ENCODE results near the gene FAM117B.
"Not testable (repeated sequence)": the region's sequence is repeated elsewhere in the genome, so short reads cannot be mapped to it uniquely, and the experiment has no call there.

Gene FAM117B

DNA sequence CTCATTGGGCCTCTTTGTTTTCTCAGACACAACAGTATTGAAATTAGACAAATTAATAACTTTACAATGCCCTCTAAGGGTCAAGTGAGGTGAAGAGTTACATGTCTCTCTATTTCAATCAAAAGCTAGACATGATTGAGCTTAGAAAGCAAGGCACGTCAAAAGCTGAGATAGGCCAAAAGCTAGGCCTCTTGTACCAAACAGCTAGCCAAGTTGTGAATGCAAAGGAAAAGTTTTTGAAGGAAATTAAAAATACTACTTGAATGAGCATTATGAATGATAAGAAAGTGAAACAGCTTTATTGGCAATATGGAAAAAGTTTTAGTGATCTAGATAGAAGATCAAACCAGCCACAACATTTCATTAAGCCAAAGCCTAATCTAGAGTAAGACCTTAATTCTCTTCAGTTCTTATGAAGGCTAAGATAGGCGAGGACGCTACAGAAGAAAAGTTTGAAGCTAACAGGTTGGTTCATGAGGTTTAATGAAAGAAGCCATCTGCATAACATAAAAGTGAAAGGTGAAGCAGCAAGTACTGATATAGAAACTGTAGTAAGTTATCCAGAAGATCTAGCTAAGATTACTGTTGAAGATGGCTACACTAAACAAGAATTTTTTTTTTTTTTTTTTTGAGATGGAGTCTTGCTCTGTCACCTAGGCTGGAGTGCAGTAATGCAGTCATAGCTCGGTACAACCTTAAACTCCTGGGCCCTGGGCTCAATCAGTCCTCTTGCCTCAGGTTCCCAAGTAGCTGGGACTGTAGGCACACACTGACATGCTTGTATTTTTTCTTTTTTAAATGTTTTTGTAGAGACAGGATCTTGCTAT is 65.5 kb downstream of the FAM117B start:
- in situ Hi-C loops (cut with HindIII; ENCODE audit: low sequenced_read_pairs), result no loop called here

GRCh38 chr2:202703091-202703490 is 68.3 kb downstream of the FAM117B start:
- in situ Hi-C loops (cut with HindIII; ENCODE audit: low sequenced_read_pairs), result no loop called here

DNA sequence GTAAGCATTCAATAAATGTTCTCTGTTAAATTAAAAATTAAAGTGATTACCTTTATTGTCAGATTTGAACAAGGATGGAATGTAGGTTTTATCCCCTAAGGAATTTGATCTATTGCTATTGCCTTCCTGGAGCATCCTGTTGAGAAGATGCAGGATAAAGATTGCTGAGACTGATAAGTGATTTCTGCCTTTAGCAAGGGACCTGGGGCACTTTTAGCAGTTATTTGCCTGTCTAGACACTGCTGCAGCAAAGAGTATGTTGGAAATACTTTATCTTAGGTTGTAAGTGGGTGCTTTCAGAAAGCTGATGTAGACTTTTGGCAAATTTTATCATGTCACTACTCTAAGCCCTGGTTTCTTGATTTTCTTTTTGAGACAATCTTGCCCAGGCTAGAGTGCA is 69.5 kb downstream of the FAM117B start:
- in situ Hi-C loops (cut with HindIII; ENCODE audit: low sequenced_read_pairs), result no loop called here

DNA sequence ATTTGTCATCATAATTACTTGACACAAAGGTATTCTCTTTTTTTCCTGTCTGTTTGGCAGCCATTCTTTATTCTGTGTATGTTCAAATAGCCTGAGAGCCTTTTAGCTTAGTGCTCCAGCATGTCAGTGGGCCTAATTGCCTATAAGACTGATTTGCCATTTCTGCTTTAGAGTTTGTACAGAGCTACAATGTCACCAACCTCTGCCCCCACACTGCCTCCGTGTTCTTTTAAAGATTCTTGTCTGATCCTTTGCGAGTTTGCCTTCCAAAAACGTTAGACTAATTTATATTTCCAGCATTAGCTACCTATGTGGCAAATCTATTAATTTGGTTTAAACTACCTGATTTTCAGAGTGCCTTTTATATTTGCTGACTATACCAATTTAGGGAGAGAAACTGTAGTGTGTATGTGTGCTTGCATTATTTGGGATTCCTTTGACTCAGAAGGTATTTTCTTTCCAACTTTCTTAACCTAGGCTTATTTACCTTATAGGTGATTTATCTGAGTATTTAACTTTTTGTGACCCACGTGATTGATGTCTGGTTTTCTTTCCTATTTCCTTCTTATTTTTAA is 70.8 kb downstream of the FAM117B start:
- in situ Hi-C loops (cut with HindIII; ENCODE audit: low sequenced_read_pairs), result no loop called here

DNA sequence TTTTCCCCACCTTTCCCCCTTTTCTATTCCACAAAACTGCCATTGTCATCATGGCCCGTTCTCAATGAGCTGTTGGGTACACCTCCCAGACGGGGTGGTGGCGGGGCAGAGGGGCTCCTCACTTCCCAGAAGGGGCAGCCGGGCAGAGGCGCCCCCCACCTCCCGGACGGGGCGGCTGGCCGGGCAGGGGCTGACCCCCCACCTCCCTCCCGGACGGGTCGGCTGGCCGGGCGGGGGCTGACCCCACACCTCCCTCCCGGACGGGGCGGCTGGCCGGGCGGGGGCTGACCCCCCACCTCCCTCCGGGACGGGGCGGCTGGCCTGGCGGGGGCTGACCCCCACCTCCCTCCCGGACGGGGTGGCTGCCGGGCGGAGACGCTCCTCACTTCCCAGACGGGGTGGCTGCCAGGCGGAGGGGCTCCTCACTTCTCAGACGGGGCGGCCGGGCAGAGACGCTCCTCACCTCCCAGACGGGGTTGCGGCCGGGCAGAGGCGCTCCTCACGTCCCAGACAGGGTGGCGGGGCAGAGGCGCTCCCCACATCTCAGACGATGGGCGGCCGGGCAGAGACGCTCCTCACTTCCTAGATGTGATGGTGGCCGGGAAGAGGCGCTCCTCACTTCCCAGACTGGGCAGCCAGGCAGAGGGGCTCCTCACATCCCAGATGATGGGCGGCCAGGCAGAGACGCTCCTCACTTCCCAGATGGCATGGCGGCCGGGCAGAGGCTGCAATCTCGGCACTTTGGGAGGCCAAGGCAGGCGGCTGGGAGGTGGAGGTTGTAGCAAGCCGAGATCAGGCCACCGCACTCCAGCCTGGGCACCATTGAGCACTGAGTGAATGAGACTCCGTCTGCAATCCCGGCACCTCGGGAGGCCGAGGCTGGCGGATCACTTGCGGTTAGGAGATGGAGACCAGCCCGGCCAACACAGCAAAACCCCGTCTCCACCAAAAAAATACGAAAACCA is 80.5 kb downstream of the FAM117B start:
- in situ Hi-C loops (cut with HindIII; ENCODE audit: low sequenced_read_pairs), result not testable (repeated sequence)

GRCh38 chr2:202716114-202716718 is 81.4 kb downstream of the FAM117B start:
- in situ Hi-C loops (cut with HindIII; ENCODE audit: low sequenced_read_pairs), result no loop called here

DNA sequence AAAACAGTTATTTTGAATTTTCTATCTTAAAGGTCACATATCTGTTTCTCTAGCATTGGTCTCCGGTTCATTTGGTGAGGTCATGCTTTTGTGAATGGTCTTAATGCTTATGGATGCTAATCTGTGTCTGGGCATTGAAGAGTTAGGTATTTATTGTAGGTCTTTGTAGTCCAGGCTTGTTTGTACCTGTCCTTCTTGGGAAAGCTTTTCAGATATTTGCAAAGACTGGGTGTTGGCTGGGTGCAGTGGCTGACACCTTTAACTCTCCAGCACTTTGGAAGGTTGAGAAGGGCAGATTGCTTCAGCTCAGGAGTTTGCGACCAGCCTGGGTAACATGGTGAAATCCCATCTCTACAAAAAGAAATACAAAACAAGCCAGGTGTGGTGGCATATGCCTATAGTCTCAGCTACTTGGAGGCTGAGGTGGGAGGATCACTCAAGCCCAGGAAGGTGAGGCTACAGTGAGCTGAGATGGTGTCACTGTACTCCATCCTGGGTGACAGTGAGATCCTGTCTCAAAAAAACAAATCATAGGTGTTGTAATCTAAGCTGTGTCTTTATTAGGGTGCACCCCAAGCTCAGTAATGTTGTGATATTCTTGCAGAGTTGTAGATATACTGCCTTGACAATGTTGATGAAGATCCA is 82.3 kb downstream of the FAM117B start:
- in situ Hi-C loops (cut with HindIII; ENCODE audit: low sequenced_read_pairs), result no loop called here

DNA sequence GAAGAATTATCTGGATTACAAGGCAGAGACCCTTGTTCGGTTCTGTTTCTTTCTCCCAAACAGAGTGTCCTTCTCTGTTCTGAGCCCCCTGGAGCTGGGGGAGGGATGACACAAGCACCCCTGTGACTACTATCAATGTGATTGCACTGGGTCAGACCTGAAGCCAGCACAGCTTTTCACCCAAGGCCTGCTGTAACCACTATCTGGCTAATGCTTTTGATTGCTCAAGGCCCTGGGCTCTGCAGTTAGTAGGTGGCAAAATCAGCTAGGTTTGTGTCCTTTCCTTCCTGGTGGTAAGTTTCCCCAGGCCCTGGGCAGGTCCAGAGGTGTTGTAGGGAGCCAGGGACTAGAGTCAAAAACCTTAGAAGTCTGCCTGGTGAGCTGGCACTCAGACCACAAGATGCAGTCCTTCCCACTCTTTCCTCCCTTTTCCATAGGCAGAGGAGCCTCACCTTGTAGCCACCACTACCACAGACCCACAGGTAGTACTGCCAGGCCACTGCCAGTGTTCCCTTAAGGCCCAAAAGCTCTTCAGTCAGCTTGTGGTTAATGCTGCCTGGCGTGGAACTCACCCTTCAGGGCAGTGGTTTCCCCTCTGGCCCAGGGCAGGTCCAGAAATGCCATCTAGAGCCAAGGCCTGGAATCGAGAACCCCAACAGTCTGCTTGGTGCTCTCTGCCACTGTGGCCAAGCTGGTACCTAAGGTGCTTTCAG is 83.0 kb downstream of the FAM117B start:
- in situ Hi-C loops (cut with HindIII; ENCODE audit: low sequenced_read_pairs), result no loop called here

- in situ Hi-C loops (cut with HindIII; ENCODE audit: low sequenced_read_pairs), result no loop called here
These were observed 83.8 kb downstream of the FAM117B start for GRCh38 chr2:202718614-202719013.

GRCh38 chr2:202720226-202720625 is 85.5 kb downstream of the FAM117B start:
- in situ Hi-C loops (cut with HindIII; ENCODE audit: low sequenced_read_pairs), result no loop called here

DNA sequence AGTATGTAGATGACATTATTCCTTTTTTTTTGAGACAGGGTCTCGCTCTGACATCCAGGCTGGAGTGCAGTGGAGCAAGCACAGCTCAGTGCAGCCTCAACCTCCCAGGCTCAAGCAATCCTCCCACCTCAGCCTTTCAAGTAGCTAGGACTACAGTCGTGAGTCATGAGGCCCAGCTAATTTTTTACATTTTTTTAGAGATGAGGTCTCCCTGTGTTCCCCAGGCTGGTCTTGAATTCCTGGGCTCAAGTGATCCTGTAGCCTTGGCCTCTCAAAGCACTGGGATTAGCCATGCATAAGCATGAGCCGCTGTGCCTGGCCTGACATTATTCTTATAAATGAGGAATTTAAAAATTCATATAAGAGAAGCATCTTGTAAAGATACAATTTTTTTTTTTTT is 86.9 kb downstream of the FAM117B start:
- in situ Hi-C loops (cut with HindIII; ENCODE audit: low sequenced_read_pairs), result no loop called here

DNA sequence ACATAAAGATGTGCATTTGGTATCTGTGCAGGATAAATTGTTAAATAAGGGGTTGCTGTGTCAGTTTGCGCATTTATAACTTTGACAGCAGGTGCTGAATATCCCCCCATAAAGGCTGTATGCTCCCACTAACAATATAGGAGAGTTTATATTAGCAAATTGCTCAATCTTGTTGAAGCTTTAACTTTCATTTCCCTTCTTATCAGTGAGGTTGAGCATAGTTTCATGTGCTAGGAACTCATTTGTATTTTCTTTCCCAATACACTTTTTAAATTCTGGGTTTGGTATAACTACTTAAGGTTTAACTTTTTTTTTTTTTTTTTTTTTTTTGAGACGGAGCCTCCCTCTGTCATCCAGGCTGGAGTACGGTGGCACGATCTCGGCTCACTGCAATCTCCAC is 89.0 kb downstream of the FAM117B start:
- in situ Hi-C loops (cut with HindIII; ENCODE audit: low sequenced_read_pairs), result no loop called here

DNA sequence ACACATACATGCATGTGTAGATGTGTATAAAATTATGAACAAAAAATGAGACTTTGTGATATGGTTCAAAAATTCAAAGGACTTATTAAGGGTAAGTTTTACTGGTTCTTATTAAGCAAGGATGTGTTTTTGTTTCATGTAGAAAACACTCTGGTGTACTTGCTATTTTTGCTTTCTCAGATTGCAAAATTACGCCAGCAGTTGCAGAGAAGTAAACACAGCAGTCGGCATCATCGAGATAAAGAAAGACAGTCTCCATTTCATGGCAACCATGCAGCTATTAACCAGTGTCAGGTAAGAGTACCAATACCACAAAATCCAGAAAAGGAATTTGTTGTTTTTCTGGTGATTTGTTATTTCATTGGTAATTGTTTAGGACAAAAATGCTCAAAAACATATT is 91.3 kb downstream of the FAM117B start:
- in situ Hi-C loops (cut with HindIII; ENCODE audit: low sequenced_read_pairs), result no loop called here

GRCh38 chr2:202736826-202737225 is 102.1 kb downstream of the FAM117B start:
- in situ Hi-C loops (cut with HindIII; ENCODE audit: low sequenced_read_pairs), result no loop called here

DNA sequence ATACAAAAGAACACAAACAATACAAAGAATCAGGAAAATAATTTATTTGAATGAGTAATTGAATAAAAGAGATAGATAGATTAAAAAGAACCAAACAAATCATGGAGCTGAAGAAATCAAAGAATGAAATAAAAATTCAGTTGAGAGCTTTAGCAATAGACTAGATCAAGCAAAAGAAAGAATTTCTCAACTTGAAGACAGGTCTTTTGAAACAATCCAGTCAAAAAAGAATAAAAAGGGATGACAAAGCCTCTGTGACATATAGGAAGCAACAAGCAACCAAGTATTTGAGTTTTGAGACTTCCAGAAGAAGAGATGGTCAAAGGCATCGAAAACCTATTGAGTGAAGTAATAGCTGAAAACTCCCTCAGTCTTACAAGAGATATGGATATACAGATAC is 108.8 kb downstream of the FAM117B start:
- in situ Hi-C loops (cut with HindIII; ENCODE audit: low sequenced_read_pairs), result no loop called here

DNA sequence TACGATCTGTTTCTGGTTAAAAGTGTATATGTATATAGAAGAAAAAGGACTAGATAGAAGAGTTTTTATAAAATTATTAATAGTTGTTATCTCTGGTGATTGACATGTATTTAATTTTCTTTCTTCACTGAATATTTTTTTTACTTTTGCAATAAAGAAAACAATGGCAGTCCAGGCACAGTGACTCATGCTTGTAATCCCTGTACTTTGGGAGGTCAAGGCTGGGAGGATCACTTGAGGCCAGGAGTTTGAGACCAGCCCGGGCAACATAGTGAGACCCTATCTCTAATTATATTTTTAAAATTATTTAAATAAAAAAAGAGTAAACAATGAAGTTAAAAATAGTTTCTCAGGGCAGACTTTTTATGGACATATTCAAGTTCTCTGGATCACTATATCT is 114.7 kb downstream of the FAM117B start:
- in situ Hi-C loops (cut with HindIII; ENCODE audit: low sequenced_read_pairs), result no loop called here

DNA sequence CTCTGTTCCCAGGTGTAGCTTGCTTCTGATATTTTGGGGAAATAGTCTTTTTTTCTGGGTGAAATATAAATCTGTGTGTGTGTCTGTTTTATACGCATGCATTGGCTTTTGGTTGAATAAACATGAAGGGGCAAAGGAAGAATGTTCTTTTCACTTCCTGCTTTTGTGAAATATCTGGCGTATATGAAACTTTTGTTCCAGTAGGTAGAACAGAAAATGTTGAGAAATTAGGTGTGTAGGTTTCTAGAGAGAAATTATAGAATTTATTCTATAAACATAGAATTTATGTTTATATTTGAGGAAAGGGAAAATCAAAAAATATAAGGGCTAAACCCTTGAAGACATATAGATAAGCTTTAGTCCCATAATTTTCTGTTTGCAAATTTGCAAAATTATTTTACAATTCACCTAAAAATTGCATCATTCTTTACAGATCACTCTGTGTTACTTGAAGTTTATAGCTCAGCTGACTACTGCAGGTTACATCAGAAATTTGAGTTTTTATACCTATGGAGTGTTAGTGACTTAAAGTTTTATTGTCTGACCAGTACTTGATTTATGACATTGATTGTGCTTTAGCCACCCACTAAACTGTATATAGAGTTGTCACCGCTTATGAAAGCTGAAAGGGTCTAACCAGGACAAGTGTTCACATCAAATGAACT is 116.1 kb downstream of the FAM117B start:
- in situ Hi-C loops (cut with HindIII; ENCODE audit: low sequenced_read_pairs), result loop anchor here (5.0 kb wide), 1 partner anchor 51 kb away; no protein-coding TSS in a partner anchor

- in situ Hi-C loops (cut with HindIII; ENCODE audit: low sequenced_read_pairs), result loop anchor here (5.0 kb wide), 1 partner anchor 50 kb away; no protein-coding TSS in a partner anchor
These were observed 117.3 kb downstream of the FAM117B start for GRCh38 chr2:202752071-202752470.

DNA sequence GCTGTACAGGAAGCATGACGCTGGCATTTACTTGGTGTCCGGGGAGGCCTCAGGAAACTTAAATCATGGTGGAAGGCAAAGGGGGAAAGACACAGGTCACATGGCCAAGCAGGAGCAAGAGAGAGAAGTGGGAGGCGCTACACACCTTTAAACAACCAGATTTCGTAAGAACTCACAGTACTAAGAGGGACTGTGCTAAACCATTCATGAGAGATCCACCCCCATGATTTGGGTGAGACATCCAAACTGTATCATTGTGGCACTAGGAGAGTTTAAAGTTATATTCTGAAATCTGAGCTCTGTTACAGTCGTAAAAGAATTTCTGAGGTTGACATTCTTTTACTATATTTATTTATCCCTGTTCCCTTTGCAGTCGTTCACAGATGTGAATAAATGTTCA is 120.2 kb downstream of the FAM117B start:
- in situ Hi-C loops (cut with HindIII; ENCODE audit: low sequenced_read_pairs), result loop anchor here (5.0 kb wide), 1 partner anchor 47 kb away; no protein-coding TSS in a partner anchor
